DOHH2 (cell line): Measurements from ENCODE around the gene THRAP3.

ENCODE experiments used
- H3F3A ChIP-seq: fragments of 200-600 bp; sonication (generic), shearing (Covaris generic); 2 replicates; pipeline ENCODE4 v1.6.0; 2016; ENCODE audit warnings: antibody characterized with exemption, mild to moderate bottlenecking; ENCODE audit not compliant: control insufficient read depth, insufficient read depth
- H3K27ac ChIP-seq: fragments of 200-600 bp; sonication (generic); 2 replicates; pipeline ENCODE4 v1.5.1; 2014; ENCODE audit warnings: low read depth, mild to moderate bottlenecking, low read length, moderate library complexity
- H3K27me3 ChIP-seq: fragments of 200-600 bp; sonication (generic); 2 replicates; pipeline ENCODE4 v1.6.1; 2014; ENCODE audit warnings: mild to moderate bottlenecking, low read length, mixed read lengths; ENCODE audit not compliant: control insufficient read depth
- H3K36me3 ChIP-seq: fragments of 200-600 bp; sonication (generic); 2 replicates; pipeline ENCODE4 v1.6.1; 2014; ENCODE audit warnings: mild to moderate bottlenecking, low read length, moderate library complexity, mixed read lengths; ENCODE audit not compliant: control insufficient read depth
- H3K4me1 ChIP-seq: fragments of 200-600 bp; sonication (generic); 2 replicates; pipeline ENCODE4 v1.6.1; 2014; ENCODE audit warnings: mild to moderate bottlenecking, low read length, mixed read lengths; ENCODE audit not compliant: control insufficient read depth
- H3K4me2 ChIP-seq: fragments of 200-600 bp; sonication (generic); 2 replicates; pipeline ENCODE4 v1.6.0; 2014; ENCODE audit warnings: mild to moderate bottlenecking, low read length, moderate library complexity
- H3K4me3 ChIP-seq: fragments of 200-600 bp; sonication (generic); 2 replicates; pipeline ENCODE4 v1.5.1; 2014; ENCODE audit warnings: mild to moderate bottlenecking, low read length, mixed read lengths
- H3K79me2 ChIP-seq: fragments of 200-600 bp; sonication (generic); 2 replicates; pipeline ENCODE4 v1.6.1; 2014; ENCODE audit warnings: mild to moderate bottlenecking, low read length, mixed read lengths; ENCODE audit not compliant: control insufficient read depth
- H3K9me2 ChIP-seq: fragments of 200-600 bp; sonication (generic); replicated peaks from 2 replicates; pipeline ENCODE4 v1.6.1; 2014; ENCODE audit warnings: mild to moderate bottlenecking, low read length, mixed read lengths; ENCODE audit not compliant: control insufficient read depth
- H3K9me3 ChIP-seq: fragments of 200-600 bp; sonication (generic); 2 replicates; pipeline ENCODE4 v1.6.1; 2014; ENCODE audit warnings: antibody characterized with exemption, low read length, mixed read lengths; ENCODE audit not compliant: control insufficient read depth, insufficient read depth
- H4K20me1 ChIP-seq: fragments of 200-600 bp; sonication (generic); 2 replicates; pipeline ENCODE4 v1.6.0; 2014; ENCODE audit warnings: low read depth, mild to moderate bottlenecking, antibody characterized with exemption, low read length, moderate library complexity; ENCODE audit not compliant: control insufficient read depth, insufficient read depth
- CTCF ChIP-seq: fragments of 200-600 bp; sonication (generic); IDR thresholded peaks from one replicate; pipeline ENCODE4 v1.5.1; 2014; ENCODE audit warnings: antibody characterized with exemption, mild to moderate bottlenecking, low read depth, low read length; ENCODE audit not compliant: poor library complexity, severe bottlenecking
- EZH2phosphoT487 ChIP-seq: fragments of 200-600 bp; sonication (generic); IDR thresholded peaks from 2 replicates; pipeline ENCODE4 v1.6.1; 2017; ENCODE audit warnings: borderline replicate concordance, mild to moderate bottlenecking, antibody characterized with exemption, low read length, moderate library complexity, mixed read lengths

Gene THRAP3

GRCh38 chr1:36206323-36206858, 17.9 kb upstream of the THRAP3 start:
- peaks cover 28% of the 10 kb centered on the region for H3K4me1 ChIP-seq
- no peaks in the 10 kb centered on the region for H3K9me3 ChIP-seq
- no peak overlapping the region for H3K4me2 ChIP-seq
- no peaks in the 10 kb centered on the region for H3K36me3 ChIP-seq
- no peaks in the 10 kb centered on the region; the same call in 1 of the 2 replicates for H3K27me3 ChIP-seq
- H3K4me3 ChIP-seq: no peak overlapping the region
- no peak overlapping the region for H3K27ac ChIP-seq
- TF ChIP-seq EZH2phosphoT487 (no peak), CTCF (no peak)
- H3K79me2 ChIP-seq: no peaks in the 10 kb centered on the region
- peaks cover 3% of the 10 kb centered on the region; the same call in 1 of the 2 replicates for H3F3A ChIP-seq
- no peaks in the 10 kb centered on the region for H3K9me2 ChIP-seq
- H4K20me1 ChIP-seq: no peaks in the 10 kb centered on the region

- Histone ChIP-seq H3K9me2 (no peaks in the 10 kb centered on the region), H3F3A (peaks cover 3% of the 10 kb centered on the region; the same call in 1 of the 2 replicates), H3K9me3 (no peaks in the 10 kb centered on the region), H3K36me3 (no peaks in the 10 kb centered on the region), H4K20me1 (no peaks in the 10 kb centered on the region), H3K79me2 (no peaks in the 10 kb centered on the region), H3K4me1 (peaks cover 28% of the 10 kb centered on the region), H3K27ac (no peak overlapping the region), H3K4me2 (peak overlapping the region; percentile 51), H3K4me3 (0 out of 2 replicates have a peak overlapping the region, but pooled peaks have one; percentile 15), H3K27me3 (no peaks in the 10 kb centered on the region; the same call in 1 of the 2 replicates)
- TF ChIP-seq EZH2phosphoT487 (no peak), CTCF (no peak)
Observed at GRCh38 chr1:36207339-36207738, 16.9 kb upstream of the THRAP3 start.

- H3K27ac ChIP-seq: no peak overlapping the region
- no peak for TF ChIP-seq EZH2phosphoT487
- TF ChIP-seq CTCF: no peak
Observed at GRCh38 chr1:36208978-36209703, 15.1 kb upstream of the THRAP3 start.

More at GRCh38 chr1:36208978-36209703, 15.1 kb upstream of the THRAP3 start:
- H3K27me3 ChIP-seq: no peaks in the 10 kb centered on the region
- H3F3A ChIP-seq: peaks cover 3% of the 10 kb centered on the region; the same call in 1 of the 2 replicates
- peaks cover 36% of the 10 kb centered on the region for H3K4me1 ChIP-seq
- no peaks in the 10 kb centered on the region for H3K79me2 ChIP-seq
- no peak overlapping the region for H3K4me2 ChIP-seq
- no peak overlapping the region for H3K4me3 ChIP-seq
- H3K9me3 ChIP-seq: no peaks in the 10 kb centered on the region
- no peaks in the 10 kb centered on the region for H3K36me3 ChIP-seq
- no peaks in the 10 kb centered on the region for H3K9me2 ChIP-seq
- H4K20me1 ChIP-seq: no peaks in the 10 kb centered on the region
